HG02884 (cell line): Measurements from ENCODE around the gene ARL4C.
"Not testable (repeated sequence)": the region's sequence is repeated elsewhere in the genome, so short reads cannot be mapped to it uniquely, and the experiment has no call there.

Source experiments
- ATAC-seq: cut with Tn5 transposase; IDR thresholded peaks from one replicate; pipeline ENCODE4 v1.9.1; 2021; ENCODE audit warnings: mild to moderate bottlenecking, moderate library complexity; ENCODE audit not compliant: unreplicated experiment

The ARL4C gene

DNA sequence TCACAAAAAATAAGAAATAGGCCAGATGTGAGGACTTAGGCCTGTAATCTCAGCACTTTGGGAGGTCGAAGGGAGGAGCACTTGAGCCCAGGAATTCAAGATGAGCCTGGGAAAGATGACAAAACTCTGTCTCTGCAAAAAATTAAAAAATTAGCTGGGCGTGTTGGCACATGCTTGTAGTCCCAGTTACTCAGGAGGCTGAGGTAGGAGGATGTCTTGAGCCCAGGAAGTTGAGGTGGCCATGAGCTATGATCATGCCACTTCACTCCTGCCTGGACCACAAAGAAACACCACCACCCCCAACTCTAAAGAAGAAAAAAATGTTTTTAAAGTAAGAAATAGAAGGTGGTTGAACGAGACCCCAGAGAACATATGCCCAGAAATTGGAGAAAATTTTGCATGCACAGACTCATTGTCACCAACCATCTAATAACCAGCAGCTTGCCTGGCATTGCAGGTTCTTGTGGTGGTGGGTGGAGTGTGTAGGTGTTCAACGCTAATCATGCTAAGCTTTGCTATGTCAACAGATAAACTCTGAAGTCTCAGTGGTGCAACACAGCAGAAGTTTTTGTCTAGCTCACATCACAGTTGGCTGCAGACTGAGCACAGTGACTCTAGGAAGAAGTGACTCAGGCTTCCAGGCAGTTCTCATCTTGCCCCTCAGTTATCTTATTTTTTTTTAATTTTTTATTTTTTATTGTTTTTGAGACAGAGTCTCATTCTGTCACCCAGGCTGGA is 18.6 kb downstream of the ARL4C start:
- no peak for ATAC-seq

DNA sequence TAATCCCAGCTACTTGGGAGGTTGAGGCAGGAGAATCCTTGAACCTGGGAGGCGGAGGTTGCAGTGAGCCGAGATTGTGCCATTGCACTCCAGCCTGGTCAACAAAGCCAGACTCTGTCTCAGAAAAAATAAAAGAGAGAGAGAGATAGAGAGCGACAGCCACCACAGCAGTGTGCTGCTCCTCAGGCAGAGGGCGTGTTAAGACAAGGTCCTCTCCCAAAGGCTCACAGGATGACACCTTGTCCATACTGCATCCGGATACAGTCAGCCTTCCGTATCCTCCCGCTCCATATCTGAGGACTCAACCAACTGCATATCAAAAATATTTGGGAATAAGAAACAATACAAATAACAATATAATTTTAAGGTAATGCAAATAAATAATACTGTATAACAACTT is 20.1 kb downstream of the ARL4C start:
- no peak for ATAC-seq

DNA sequence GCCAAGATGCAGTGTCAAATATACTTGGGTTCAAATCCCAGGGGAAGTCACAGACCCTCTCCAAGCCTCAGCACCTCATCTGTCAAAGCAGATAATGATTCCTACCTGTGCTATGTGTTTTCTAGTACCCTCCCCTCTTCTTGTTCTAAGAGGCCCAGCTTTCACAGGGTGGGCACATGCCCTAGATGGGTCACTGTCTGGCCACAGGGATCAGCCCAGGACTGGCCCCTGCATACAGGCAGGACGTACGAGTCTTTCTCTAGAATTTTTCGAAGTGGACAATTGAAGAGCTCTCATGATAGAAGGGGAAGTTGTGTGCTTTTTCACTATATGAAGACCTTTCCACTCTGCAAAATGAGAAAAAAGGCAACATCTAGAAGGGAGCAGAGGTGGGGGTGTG is 22.2 kb downstream of the ARL4C start:
- no peak for ATAC-seq

DNA sequence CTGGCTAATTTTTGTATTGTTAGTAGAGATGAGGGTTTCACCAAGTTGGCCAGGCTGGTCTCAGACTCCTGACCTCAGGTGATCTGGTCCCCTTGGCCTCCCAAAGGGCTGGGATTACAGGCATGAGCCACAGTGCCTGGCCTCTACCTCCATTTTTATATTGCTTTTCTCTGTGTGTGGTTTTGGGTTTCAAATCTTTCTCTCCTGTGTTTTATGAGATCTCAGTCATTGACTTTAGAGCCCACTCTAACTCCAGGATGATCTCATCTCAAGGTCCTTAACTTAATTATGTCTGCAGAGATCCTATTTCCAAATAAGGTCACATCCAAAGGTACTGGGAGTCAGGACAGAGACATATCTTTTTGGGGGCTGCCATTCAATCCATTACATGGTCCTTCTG is 24.7 kb downstream of the ARL4C start:
- no peak for ATAC-seq

DNA sequence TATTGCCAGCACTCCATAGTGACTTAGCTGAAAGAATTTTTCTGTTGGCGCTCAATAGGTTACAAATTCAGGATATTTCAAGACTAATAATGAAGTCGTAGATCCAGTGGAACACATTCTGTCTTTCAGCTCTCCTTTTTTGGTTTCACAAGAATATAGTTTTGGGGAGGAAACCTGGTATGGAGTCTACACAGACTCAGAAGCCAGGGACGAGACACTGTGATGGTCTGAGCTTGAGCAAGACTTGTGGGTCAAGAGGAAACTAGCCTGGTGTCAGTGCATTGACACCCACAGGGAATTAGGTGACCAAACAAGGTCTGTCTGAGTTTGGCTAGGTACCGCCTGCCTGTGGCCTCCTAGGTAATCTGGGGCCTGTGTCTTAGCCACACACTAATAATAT is 26.9 kb downstream of the ARL4C start:
- ATAC-seq: no peak

DNA sequence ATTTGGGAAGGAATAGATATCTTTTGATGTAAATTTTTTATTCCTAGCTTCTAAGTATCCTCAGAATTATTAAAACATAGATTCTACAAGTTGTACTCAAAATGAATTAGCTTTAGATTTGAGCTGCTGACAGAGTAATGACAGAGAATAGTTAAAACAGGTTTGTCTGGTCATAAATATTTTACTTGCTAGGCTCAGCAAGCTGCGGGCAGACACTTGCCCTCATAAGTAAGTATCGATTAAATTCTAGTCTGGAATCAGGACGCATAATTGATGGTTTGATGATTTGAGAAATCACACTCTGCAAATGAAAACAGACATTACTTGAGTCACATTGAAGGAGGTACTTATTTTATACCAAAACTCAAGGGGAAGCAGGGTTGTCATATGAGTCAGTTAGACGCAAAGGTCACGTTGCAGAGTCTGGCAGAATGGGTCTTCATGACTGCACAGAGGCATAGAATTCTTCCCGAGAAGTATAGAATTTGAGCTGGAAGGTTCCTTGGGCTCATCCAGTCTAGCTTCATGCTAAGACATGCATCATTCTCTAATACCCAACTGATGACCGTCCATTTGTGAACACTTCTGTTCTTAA is 27.5 kb downstream of the ARL4C start:
- no peak for ATAC-seq

DNA sequence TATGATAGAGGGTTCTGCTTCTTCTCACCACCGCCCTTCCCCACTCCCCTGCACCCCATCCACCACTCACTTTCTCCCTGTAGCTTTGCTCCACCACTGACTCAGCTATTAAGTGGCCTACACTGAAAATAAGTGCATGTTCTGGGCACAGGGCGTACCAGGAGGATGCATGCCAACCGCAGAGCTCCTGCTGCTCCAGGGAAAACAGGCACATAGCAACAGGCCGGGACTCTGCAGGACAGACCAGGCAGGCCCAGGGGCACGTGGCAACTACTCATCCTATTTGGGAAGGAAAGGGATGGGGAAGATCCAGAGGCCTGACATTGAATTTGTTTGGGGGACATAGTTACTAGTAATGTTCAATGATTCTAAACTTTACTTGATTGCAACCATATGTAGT is 28.4 kb downstream of the ARL4C start:
- ATAC-seq: no peak

DNA sequence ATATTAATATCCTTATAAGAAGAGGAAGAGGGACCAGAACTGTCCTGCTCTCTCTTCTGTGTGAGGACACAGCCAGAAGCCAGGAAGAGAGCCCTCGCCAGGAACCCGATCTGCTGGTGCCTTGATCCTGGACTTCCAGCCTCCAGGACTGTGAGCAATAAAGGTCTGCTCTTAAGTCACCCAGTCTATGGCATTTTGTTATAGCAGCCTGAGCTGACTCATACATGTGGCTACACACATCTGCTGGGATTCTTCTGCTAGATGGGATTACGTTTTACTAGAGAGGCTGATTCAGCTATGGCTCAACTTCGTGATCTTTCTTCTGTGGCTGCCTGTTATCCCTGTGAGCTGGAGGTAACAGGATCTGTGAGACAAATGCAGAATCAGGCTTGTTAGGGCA is 29.6 kb downstream of the ARL4C start:
- ATAC-seq: no peak

DNA sequence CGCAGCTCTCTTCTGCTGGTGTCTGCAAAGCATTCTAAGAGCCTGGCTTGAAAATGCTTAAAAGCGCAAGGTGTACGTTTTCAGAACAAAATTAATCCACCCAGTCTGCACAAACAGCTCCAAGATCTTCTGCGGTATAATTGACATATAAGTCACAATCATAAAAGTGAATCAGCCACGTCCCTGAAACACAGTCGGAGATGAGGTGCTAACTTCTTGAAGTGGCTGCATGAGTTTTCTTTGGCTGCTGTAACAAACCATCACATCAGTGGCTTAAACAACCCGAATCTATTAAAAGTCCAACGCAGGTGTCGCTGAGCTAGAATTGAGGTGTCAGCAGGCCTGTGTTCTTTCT is 32.6 kb downstream of the ARL4C start:
- ATAC-seq: no peak

DNA sequence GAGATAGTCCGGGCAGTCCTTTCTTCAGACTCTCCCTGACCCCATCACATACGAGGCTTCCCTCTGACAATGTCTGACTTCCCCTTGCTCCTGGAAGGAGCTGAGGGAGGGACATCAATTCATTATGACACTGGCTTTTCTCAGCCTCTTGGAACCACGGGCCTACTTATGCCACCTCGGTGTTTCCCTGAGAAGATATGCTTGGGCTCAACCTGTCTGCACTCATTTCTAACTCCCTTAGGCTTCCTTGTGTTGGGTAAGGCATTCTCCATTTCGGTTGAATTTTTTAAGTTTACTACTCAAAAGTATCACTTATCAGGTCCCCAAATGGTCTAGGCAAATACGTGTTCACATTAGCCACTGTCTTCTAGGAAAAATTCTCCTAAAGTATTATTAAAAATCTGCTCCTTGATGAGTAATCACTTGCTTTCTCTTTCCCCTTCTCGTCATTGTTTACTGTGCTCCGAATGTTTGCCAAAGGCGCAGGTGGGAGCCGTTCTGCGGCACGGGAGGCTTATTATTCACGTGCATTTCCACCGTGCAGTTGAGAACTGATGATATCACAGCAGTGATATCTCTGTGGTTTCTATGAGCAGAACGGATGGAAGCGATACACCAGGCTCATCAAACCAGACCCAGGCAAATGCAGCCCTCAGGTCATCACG is 33.1 kb downstream of the ARL4C start:
- ATAC-seq: no peak

DNA sequence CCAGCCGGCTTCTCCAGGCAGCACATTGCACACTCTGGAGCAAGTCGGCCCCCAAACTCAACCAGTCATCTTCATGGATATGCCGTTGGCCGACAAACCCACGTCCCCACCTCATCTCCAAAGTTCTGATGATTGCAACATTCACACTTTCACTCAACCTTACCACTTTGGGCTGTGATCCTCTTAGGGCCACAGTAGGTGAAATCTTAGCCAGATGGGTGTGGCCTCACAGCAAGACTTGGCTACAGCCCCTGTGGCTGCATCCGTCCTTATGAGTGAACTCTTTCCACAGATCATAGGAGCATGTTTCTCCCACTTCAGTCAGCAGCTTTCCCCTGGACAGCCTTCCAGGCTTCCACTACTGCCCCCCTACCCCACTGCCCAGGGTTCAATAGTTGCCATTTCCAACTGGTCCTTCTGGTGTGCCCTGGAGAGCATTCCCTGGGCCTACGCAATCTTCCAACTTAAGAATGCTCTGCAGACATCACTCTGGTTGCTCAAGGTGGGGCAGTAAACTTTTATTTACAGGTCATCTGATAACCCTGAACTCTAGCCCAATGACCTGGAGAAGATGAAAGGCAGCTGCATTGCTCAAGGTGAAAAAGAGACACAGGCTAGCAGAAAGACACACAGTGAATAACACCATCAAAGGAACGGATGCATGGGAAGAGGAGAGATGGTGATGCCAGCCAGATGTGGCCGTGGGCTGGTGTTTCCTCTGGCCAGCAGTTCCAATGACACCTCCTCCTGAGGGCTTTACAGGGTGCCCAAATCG is 34.5 kb downstream of the ARL4C start:
- ATAC-seq: no peak

DNA sequence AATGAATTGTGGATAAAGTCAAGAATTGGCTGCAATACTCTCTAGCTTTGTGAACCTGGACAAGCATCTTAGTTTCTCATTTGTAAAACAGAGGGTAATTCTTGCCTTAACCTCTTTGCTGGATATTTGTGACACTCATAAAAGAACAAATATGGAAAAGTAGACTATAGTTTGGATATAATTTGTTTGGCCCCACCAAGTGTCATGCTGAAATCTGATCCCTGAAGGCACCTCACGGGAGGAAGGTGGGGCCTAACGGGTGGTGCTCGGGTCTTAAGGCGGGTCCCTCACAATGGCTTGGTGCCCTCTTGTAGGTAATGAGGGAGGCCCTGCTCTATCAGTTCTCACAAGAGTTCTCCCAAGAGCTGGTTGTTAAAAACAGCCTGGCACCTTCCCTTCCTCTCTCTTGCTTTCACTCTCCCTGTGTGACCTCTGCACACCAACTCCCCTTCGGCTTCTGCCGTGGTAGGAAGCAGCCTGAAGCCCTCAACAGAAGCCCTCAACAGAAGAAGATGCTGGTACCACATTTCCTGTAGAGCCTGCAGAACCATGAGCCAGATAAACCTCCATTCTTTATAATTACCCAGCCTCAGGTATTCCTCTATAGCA is 37.4 kb downstream of the ARL4C start:
- ATAC-seq: no peak

DNA sequence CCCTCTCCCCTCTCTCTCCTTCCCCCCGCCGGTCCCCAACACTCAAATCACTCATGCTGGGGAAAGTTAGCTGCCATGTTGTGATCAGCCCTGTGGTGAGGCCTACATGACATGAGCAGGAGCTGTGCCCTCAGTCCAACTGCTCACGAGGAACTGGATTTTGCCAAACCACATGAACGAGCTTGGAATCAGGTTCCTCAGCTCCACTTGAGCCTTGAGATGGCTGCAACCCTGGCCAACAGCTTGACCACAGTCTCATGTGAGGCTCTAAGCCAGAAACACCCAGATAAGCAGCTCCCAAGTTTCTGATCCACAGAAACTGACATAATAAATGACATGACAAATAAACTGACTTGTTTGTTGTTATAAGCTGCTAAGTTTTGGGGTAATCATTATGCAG is 38.4 kb downstream of the ARL4C start:
- ATAC-seq: no peak

DNA sequence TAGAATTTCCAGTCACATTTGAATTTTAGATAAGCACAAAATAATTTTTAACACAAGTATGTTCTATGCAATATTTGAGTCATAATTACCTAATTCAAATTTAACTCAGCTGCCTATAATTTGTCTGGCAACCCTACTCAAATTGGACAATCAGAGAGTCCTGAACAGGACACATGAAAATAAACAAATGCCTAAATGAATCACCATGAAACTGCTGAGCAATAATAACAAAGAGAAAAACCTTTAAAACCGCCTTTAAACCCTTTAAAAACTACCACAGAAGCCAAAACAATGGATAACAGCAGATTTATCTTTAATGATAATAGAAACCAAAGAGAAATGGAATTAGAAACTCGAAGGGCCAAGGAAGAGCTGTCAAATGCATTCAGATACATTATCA is 39.5 kb downstream of the ARL4C start:
- ATAC-seq: no peak

DNA sequence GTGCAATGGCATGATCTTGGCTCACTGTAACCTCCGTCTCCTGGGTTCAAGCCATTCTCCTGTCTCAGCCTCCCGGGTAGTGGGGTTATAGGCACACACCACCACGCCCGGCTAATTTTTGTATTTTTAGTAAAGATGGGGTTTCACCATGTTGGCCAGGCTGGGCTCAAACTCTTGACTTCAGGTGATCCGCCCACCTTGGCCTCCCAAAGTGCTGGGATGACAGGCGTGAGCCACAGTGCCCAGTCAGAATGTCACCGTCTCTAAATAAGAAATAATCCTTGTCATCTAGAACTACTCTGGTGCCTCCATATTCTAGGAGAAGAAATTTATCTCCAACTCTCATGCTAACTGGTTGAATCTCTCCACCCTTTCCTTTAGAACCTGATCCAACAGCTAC is 41.6 kb downstream of the ARL4C start:
- not testable (repeated sequence) for ATAC-seq

DNA sequence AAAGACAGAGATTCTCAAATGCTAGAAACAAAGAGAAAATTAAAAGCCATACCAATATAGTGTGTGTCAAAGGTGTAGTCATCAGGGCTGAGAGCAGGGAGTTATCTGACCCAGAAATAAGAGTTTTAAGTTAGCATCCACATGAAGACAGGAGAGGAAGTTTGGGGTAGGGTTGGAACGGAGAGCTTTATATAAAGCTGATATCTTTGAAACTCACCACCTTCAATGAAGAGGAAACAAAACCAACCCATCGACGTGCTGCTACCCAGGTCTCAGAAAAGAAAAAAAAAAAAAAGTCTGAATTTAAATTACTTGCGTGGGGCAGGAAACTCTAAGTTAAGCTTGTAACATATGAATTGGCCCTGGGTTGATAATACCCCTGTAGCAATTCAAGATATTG is 42.4 kb downstream of the ARL4C start:
- ATAC-seq: no peak

DNA sequence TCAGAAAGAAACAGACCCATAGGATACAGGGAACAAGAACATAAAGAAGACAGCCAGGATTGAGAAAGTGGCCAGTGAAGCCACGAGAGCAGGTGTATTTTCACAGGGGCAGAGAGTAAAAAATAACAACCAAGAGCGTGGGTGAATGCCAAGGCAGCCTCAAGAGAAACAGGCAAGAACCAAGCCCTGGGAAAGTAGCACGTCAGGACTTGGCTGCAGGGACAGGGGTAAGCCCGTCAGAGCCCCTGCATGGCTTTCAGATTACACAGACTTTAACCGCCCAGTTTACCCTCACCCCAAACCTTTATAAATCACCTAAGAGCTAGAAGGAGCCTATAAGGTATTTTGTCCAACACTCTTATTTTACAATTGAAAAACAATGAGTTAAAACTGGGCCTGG is 43.7 kb downstream of the ARL4C start:
- ATAC-seq: no peak

DNA sequence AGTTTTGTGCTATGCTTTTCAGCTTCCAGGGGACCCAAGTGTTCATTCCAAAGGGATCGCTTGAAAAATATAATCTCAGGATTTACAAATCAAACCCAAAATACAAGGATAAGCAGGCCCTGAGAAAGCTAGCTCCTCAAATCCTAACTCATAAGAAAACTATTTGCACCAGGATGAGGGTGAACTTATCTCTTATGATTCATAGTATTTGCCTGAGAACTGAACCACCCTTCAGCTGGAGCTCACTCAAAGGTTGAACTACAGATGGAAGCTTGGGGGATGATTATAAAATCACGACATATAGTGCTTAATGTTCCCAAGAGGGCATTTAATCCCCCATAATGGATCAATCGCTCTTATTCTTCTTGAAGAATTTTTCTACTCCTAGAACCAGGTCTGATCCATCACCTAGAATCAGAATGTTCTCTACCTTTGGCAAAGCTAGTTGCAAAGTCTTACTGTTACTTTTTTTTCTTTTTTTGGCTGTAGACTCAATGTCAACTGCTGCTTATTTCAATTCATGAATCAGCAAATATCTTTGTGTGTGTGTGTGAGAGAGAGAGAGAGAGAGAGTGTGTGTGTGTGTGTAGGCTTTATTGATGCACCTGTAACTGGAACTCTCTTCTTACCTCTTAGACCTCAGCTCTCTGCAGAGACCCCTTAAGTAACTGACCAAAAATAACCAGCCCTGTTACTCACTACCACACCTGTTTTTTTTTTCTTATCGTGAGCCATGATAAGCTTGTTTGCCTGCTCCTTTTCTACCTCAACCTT is 44.8 kb downstream of the ARL4C start:
- no peak for ATAC-seq

DNA sequence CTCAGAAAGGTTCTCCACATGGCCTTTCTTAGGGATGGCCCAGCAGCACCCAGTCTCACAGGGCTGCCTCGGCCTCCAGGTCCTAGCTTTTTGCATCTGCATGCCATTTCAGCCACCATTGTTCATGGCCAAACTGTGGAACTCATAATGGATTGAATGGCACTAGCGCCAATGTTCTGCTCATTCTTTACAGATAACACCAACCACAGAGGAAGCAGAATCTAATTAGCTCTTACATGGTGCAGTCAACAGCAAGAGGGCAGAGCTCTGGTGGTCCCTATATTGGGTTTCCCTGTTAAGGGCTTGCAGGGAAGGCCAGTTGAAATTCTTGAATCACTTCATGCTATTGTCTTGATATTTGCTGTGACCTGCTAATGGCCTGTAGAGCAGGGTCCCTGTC is 45.6 kb downstream of the ARL4C start:
- no peak for ATAC-seq

DNA sequence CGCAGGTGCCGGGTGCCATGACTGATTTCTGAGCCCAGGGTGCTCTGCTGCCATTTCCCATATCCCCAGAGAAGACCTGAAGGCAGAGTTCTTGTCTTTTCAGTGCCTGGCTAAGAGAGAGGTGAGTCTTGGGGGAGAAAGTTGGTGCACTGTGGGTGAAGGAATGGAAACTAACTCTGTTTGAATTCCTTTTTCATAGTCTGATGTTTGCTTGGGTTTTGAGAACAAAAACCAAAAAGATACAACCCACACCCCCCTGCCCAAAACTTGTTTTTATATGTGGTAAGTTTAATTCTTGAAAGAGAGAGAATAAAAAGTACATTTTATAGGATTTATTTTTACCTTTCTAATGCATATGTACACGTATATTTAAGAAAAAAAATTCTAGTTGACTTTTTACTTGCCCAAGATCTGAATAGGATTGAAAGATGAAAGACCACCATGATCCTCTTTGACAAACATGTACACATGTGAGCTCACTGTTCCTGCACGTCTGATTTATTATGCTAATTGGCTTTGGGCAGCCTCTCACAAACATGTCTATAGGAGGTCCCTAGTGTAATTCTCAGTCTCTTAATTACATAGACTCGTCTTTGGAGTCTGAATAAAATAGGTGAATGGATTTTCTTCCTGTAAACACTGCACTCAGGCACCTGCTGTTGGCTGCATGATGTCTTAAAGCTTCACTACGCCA is 46.3 kb downstream of the ARL4C start:
- no peak for ATAC-seq
